HepG2 (cell line): Measurements from ENCODE around the gene CSTF1. TPM values are rescaled to one million over a fixed set of nuclear protein-coding genes. Genes with fewer than 3 reads are reported as not detected.

Source experiments
- ATF1 ChIP-seq: IDR thresholded peaks from 2 replicates; pipeline ENCODE4 v1.6.1; 2016; ENCODE audit warnings: mild to moderate bottlenecking, control low read depth
- DMTF1 ChIP-seq: sonication (generic); formaldehyde crosslinking; IDR thresholded peaks from 2 replicates; pipeline ENCODE4 v1.4.0; 2020; ENCODE audit warnings: mild to moderate bottlenecking, missing genetic modification reagents
- FOXC1 ChIP-seq: sonication (generic); formaldehyde crosslinking; IDR thresholded peaks from 2 replicates; pipeline ENCODE4 v1.8.0; 2022; ENCODE audit warnings: mild to moderate bottlenecking, missing genetic modification reagents, borderline replicate concordance
- NCOA1 ChIP-seq: sonication (generic); formaldehyde crosslinking; IDR thresholded peaks from 2 replicates; pipeline ENCODE4 v1.9.0; 2021; ENCODE audit warnings: missing genetic modification reagents
- NR2C2 ChIP-seq: sonication (generic); formaldehyde crosslinking; IDR thresholded peaks from 2 replicates; pipeline ENCODE4 v1.4.0; 2020; ENCODE audit warnings: missing genetic modification reagents, mild to moderate bottlenecking, moderate library complexity, borderline replicate concordance
- RFX3 ChIP-seq: IDR thresholded peaks from 2 replicates; pipeline ENCODE4 v1.6.1; 2016; ENCODE audit warnings: missing biosample characterization, missing genetic modification reagents
- TBX2 ChIP-seq: sonication (generic); formaldehyde crosslinking; IDR thresholded peaks from 2 replicates; pipeline ENCODE4 v1.5.0; 2020; ENCODE audit warnings: missing genetic modification reagents, mild to moderate bottlenecking, borderline replicate concordance
- THAP8 ChIP-seq: sonication (generic); formaldehyde crosslinking; IDR thresholded peaks from 2 replicates; pipeline ENCODE4 v1.5.1; 2020; ENCODE audit warnings: missing genetic modification reagents, mild to moderate bottlenecking, borderline replicate concordance
- ZBTB40 ChIP-seq, 2 experiments: fragments of 450-650 bp in 1 of 2; sonication (generic) in 1 of 2; formaldehyde crosslinking in 1 of 2; IDR thresholded peaks; 2 replicates each; pipeline versions ENCODE4 v1.6.1 to v1.8.0; 2016 to 2022; ENCODE audit warnings: antibody characterized with exemption in 1 of 2, mild to moderate bottlenecking in 1 of 2, missing genetic modification reagents in 1 of 2
- ZNF253 ChIP-seq: sonication (generic); formaldehyde crosslinking; IDR thresholded peaks from 2 replicates; pipeline ENCODE4 v1.8.0; 2022; ENCODE audit warnings: mild to moderate bottlenecking, missing genetic modification reagents, borderline replicate concordance
- ZNF468 ChIP-seq: sonication (generic); formaldehyde crosslinking; IDR thresholded peaks from 2 replicates; pipeline ENCODE4 v1.8.0; 2022; ENCODE audit warnings: mild to moderate bottlenecking, moderate library complexity, missing genetic modification reagents
- ZNF710 ChIP-seq: sonication (generic); formaldehyde crosslinking; IDR thresholded peaks from 2 replicates; pipeline ENCODE4 v1.5.0; 2020; ENCODE audit warnings: mild to moderate bottlenecking, missing genetic modification reagents, borderline replicate concordance
- ZZZ3 ChIP-seq: sonication (generic); formaldehyde crosslinking; IDR thresholded peaks from 2 replicates; pipeline ENCODE4 v1.4.0; 2020; ENCODE audit warnings: missing genetic modification reagents, mild to moderate bottlenecking, borderline replicate concordance
- polyA plus RNA-seq, 8 experiments: library from polyadenylated mRNA; depleted of rRNA in 3 of 8; stranded (reverse) in 7 of 8; unstranded in 1 of 8; fragments of >200 nt; fragmentation: Illumina TruSeq in 4 of 8; extraction: Trizol in 4 of 8; gene quantifications; 2 replicates each; pipeline versions ENCODE4 v1.2.1 to v1.2.3, GENCODE V29; 2011 to 2016; ENCODE audit warnings: low read depth in 4 of 8, missing spikeins in 1 of 8, mixed read lengths in 1 of 8; ENCODE audit not compliant: insufficient read depth in 1 of 8
- total RNA-seq, 5 experiments: library from RNA; depleted of rRNA; stranded (reverse); fragments of >200 nt; fragmentation: Illumina TruSeq; extraction: Trizol; gene quantifications; 2 replicates each; pipeline ENCODE4 v1.2.3, GENCODE V29; 2016; ENCODE audit warnings: low read depth in 1 of 5

Gene CSTF1
- total and polyA plus RNA-seq, 2 of the 13 experiments (the other 11 are each of a cell fraction or from before 2014, with no cell fraction given) = 70.9 to 100 TPM

- TF ChIP-seq ZNF253 (CRISPR knock-in tag) (no peak), THAP8 (no peak), ZNF468 (no peak), ATF1 (CRISPR knock-in tag) (no peak), ZZZ3 (CRISPR knock-in tag) (0 out of 2 replicates have a peak, but pooled peaks have one; percentile 40), RFX3 (no peak), ZBTB40 (IDR thresholded peaks at IDR 0.05) (no peak), ZBTB40 (CRISPR knock-in tag; IDR thresholded peaks at IDR 0.05) (no peak), TBX2 (CRISPR knock-in tag) (0 out of 2 replicates have a peak, but pooled peaks have one; percentile 5), NR2C2 (0 out of 2 replicates have a peak, but pooled peaks have one; percentile 28), ZNF710 (CRISPR knock-in tag) (peak; percentile 54; the same call in 1 of the 2 replicates), FOXC1 (CRISPR knock-in tag) (no peak), NCOA1 (CRISPR knock-in tag) (no peak; the same call in 1 of the 2 replicates), DMTF1 (CRISPR knock-in tag) (no peak)
These were observed 19.5 kb downstream of the CSTF1 start, which contains the start of gene CASS4 (continued) for GRCh38 chr20:56411759-56412472.
